ENCODE results near the gene MCOLN1. TPM values are rescaled to one million over a fixed set of nuclear protein-coding genes. Genes with fewer than 3 reads are reported as not detected.

Gene MCOLN1
- total and polyA plus RNA-seq, 9 of the 15 experiments (the other 6 are each of a cell fraction or from before 2014, with no cell fraction given) = 0.25 to 15.4 (median 7.1) TPM

DNA sequence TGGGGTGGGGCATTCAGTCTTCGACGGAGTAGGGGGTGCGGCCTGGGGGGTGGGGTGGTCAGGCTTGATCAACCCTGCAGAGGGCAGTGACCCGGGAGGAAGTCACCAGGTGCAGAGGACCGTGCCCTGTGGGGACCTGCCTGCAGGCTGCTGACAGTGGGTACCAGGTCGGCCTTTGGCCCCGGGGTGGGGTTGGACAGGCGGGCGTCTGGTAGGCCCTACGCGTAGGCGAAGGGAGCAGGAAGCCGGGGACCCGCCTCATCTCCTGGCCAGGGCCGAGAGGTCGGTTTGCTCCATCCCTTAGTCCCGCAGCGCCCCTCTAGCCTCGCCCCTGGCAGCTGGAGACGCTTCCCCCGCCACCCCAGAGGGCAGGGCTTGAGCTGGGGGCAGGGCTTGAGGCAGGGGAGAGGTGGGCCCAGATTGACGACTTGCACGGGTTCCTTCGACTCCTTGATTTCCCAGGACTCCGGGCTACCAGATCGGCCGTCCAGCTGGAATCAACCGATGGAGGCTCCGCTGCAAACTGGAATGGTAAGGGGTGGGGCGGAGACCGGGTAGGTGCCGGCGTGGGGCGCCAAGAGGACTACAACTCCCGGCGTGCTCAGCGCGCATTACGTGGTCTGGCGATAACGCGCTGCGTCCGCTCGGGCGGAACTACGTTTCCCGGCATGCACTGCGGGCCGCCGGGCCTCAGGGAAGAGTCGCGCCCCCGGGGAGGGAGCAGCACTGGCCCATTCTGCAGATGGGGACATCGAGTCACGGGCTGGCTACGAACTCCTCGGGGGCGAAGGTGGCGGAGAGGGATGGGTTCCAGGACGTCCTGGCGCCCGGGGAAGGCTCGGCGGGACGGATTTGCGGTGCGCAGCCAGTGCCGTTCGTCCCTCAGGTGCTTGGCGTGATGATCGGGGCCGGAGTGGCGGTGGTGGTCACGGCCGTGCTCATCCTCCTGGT is 12.9 kb downstream of the MCOLN1 start, which contains the start of gene PNPLA6 (continued):
- no peak for TF ChIP-seq ATF2 (CRISPR knock-in tag; IDR thresholded peaks at IDR 0.05)
- no peak for TF ChIP-seq TEAD2 (tag; IDR thresholded peaks at IDR 0.05)
- peak; percentile 68 for TF ChIP-seq EGR1 (conservative IDR thresholded peaks at IDR 0.05)
- peak; percentile 47; the same call in 1 of the 2 replicates for TF ChIP-seq FOSL1 (tag; conservative IDR thresholded peaks at IDR 0.05)
- no peak for TF ChIP-seq OTX1 (CRISPR knock-in tag; IDR thresholded peaks at IDR 0.05)
- TF ChIP-seq PBX2 (CRISPR knock-in tag; IDR thresholded peaks at IDR 0.05; ENCODE audit: low read depth) = no peak
- TF ChIP-seq PBX2 (tag; conservative IDR thresholded peaks at IDR 0.05; ENCODE audit: low read depth) = no peak
- TF ChIP-seq ZNF707 (CRISPR knock-in tag; conservative IDR thresholded peaks at IDR 0.05) = no peak
- peak; percentile 60; the same call in 1 of the 2 replicates for TF ChIP-seq ZNF830 (CRISPR knock-in tag; IDR thresholded peaks at IDR 0.05)
- peak; percentile 69 for TF ChIP-seq ELF1 (tag; IDR thresholded peaks at IDR 0.05)
- TF ChIP-seq, protein P1, sequence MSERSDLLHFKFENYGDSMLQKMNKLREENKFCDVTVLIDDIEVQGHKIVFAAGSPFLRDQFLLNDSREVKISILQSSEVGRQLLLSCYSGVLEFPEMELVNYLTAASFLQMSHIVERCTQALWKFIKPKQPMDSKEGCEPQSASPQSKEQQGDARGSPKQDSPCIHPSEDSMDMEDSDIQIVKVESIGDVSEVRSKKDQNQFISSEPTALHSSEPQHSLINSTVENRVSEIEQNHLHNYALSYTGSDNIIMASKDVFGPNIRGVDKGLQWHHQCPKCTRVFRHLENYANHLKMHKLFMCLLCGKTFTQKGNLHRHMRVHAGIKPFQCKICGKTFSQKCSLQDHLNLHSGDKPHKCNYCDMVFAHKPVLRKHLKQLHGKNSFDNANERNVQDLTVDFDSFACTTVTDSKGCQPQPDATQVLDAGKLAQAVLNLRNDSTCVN (CRISPR knock-in tag; IDR thresholded peaks at IDR 0.05) = no peak
- TF ChIP-seq, protein P2, sequence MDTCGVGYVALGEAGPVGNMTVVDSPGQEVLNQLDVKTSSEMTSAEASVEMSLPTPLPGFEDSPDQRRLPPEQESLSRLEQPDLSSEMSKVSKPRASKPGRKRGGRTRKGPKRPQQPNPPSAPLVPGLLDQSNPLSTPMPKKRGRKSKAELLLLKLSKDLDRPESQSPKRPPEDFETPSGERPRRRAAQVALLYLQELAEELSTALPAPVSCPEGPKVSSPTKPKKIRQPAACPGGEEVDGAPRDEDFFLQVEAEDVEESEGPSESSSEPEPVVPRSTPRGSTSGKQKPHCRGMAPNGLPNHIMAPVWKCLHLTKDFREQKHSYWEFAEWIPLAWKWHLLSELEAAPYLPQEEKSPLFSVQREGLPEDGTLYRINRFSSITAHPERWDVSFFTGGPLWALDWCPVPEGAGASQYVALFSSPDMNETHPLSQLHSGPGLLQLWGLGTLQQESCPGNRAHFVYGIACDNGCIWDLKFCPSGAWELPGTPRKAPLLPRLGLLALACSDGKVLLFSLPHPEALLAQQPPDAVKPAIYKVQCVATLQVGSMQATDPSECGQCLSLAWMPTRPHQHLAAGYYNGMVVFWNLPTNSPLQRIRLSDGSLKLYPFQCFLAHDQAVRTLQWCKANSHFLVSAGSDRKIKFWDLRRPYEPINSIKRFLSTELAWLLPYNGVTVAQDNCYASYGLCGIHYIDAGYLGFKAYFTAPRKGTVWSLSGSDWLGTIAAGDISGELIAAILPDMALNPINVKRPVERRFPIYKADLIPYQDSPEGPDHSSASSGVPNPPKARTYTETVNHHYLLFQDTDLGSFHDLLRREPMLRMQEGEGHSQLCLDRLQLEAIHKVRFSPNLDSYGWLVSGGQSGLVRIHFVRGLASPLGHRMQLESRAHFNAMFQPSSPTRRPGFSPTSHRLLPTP (IDR thresholded peaks at IDR 0.05; ENCODE audit: borderline replicate concordance, extremely low read depth, insufficient read length) = no peak
- TF ChIP-seq ESRRB (CRISPR knock-in tag; IDR thresholded peaks at IDR 0.05; ENCODE audit: borderline replicate concordance) = no peak
- no peak for TF ChIP-seq PURB (CRISPR knock-in tag; IDR thresholded peaks at IDR 0.05; ENCODE audit: low read depth)
- TF ChIP-seq, protein P3, sequence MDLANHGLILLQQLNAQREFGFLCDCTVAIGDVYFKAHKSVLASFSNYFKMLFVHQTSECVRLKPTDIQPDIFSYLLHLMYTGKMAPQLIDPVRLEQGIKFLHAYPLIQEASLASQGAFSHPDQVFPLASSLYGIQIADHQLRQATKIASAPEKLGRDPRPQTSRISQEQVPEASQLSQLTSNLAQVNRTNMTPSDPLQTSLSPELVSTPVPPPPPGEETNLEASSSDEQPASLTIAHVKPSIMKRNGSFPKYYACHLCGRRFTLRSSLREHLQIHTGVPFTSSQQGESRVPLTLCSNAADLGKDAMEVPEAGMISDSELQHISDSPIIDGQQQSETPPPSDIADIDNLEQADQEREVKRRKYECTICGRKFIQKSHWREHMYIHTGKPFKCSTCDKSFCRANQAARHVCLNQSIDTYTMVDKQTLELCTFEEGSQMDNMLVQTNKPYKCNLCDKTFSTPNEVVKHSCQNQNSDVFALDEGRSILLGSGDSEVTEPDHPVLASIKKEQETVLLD (IDR thresholded peaks at IDR 0.05) = peak; percentile 94

Data from K562 (cell line).